Trophoblast cell (in vitro differentiated cells and primary cell): ENCODE measurements around the gene NR4A3.

Experiments
- DNase-seq, 2 donors: peaks; one replicate each; pipeline ENCODE4 v3.0.0-alpha.2; 2016
- H2AFZ ChIP-seq: 2 replicates; pipeline ENCODE4 v1.6.1; 2013; ENCODE audit warnings: low read length, moderate library complexity, mild to moderate bottlenecking; ENCODE audit not compliant: insufficient read depth, poor library complexity
- H2AK5ac ChIP-seq: 2 replicates; pipeline ENCODE4 v1.6.1; 2013; ENCODE audit warnings: mild to moderate bottlenecking, low read length
- H2BK120ac ChIP-seq: 2 replicates; pipeline ENCODE4 v1.6.1; 2013; ENCODE audit warnings: low read length, mild to moderate bottlenecking, moderate library complexity; ENCODE audit not compliant: insufficient read depth, poor library complexity
- H2BK12ac ChIP-seq: 2 replicates; pipeline ENCODE4 v1.6.1; 2013; ENCODE audit warnings: mild to moderate bottlenecking, low read length, moderate library complexity
- H2BK5ac ChIP-seq: 2 replicates; pipeline ENCODE4 v1.6.1; 2013; ENCODE audit warnings: low read length, low read depth, moderate library complexity, mild to moderate bottlenecking; ENCODE audit not compliant: poor library complexity
- H3K14ac ChIP-seq: 2 replicates; pipeline ENCODE4 v1.6.1; 2013; ENCODE audit warnings: mild to moderate bottlenecking, low read length
- H3K18ac ChIP-seq: 2 replicates; pipeline ENCODE4 v1.6.1; 2013; ENCODE audit warnings: mild to moderate bottlenecking, low read length
- H3K23ac ChIP-seq: 2 replicates; pipeline ENCODE4 v1.6.1; 2013; ENCODE audit warnings: low read length
- H3K27ac ChIP-seq: 2 replicates; pipeline ENCODE4 v1.5.1; 2013; ENCODE audit warnings: low read depth, mild to moderate bottlenecking, inconsistent platforms, low read length, moderate library complexity
- H3K27me3 ChIP-seq: 2 replicates; pipeline ENCODE4 v1.6.1; 2013; ENCODE audit warnings: inconsistent platforms, mild to moderate bottlenecking, low read length, moderate library complexity; ENCODE audit not compliant: insufficient read depth
- H3K36me3 ChIP-seq, 2 experiments: 1 replicate in 1 of 2; 2 replicates in 1 of 2; pipeline ENCODE4 v1.6.1; 2013; ENCODE audit warnings: low read length in 2 of 2, mild to moderate bottlenecking in 2 of 2, moderate library complexity in 1 of 2; ENCODE audit not compliant: insufficient read depth in 2 of 2, control insufficient read depth in 1 of 2
- H3K4ac ChIP-seq: 2 replicates; pipeline ENCODE4 v1.6.1; 2013; ENCODE audit warnings: low read depth, mild to moderate bottlenecking, low read length, moderate library complexity
- H3K4me1 ChIP-seq, 2 experiments: 1 replicate in 1 of 2; 2 replicates in 1 of 2; pipeline ENCODE4 v1.6.1; 2013; ENCODE audit warnings: low read length in 2 of 2, mild to moderate bottlenecking in 2 of 2, moderate library complexity in 1 of 2; ENCODE audit not compliant: insufficient read depth in 2 of 2, control insufficient read depth in 1 of 2
- H3K4me2 ChIP-seq: 2 replicates; pipeline ENCODE4 v1.6.1; 2013; ENCODE audit warnings: inconsistent platforms, mild to moderate bottlenecking, low read length, moderate library complexity
- H3K4me3 ChIP-seq: 2 replicates; pipeline ENCODE4 v1.5.1; 2013; ENCODE audit warnings: mild to moderate bottlenecking, low read depth, low read length, inconsistent platforms
- H3K79me1 ChIP-seq: one replicate; pipeline ENCODE4 v1.6.1; 2013; ENCODE audit warnings: low read length
- H3K79me2 ChIP-seq: 2 replicates; pipeline ENCODE4 v1.6.1; 2013; ENCODE audit warnings: low read length, mild to moderate bottlenecking; ENCODE audit not compliant: control insufficient read depth, insufficient read depth, poor library complexity
- H3K9ac ChIP-seq: 2 replicates; pipeline ENCODE4 v1.6.1; 2013; ENCODE audit warnings: mild to moderate bottlenecking, low read length
- H3K9me3 ChIP-seq: 2 replicates; pipeline ENCODE4 v1.6.1; 2013; ENCODE audit warnings: low read depth, mild to moderate bottlenecking, control low read depth, inconsistent platforms, low read length; ENCODE audit not compliant: insufficient read depth
- H4K12ac ChIP-seq: 2 replicates; pipeline ENCODE4 v1.6.1; 2013; ENCODE audit warnings: low read depth, mild to moderate bottlenecking, low read length, moderate library complexity
- H4K8ac ChIP-seq: 2 replicates; pipeline ENCODE4 v1.6.1; 2013; ENCODE audit warnings: low read depth, mild to moderate bottlenecking, low read length, moderate library complexity
- H4K91ac ChIP-seq: one replicate; pipeline ENCODE4 v1.6.1; 2013; ENCODE audit warnings: low read depth, mild to moderate bottlenecking, low read length, moderate library complexity
- WGBS: extraction: QIAGEN DNeasy Blood & Tissue Kit; methylation state at CpG from one replicate; pipeline ENCODE4 v1.1.7; 2013; ENCODE audit warnings: missing lambda C conversion rate; ENCODE audit not compliant: insufficient read length, insufficient coverage; ENCODE audit errors: extremely low coverage; 5-methylcytosine and 5-hydroxymethylcytosine counted together

The NR4A3 gene

GRCh38 chr9:99801775-99802174 lies 19.9 kb upstream of the NR4A3 start:
- no peak overlapping the region for H2BK120ac ChIP-seq
- peak; percentile 52 to 81 for DNase-seq
- no peak overlapping the region for H4K12ac ChIP-seq
- H2AFZ ChIP-seq = no peak overlapping the region
- no peaks in the 10 kb centered on the region for H3K4me1 ChIP-seq
- H3K9ac ChIP-seq = no peak overlapping the region
- no peak overlapping the region for H2BK5ac ChIP-seq
- no peak overlapping the region for H3K23ac ChIP-seq
- no peaks in the 10 kb centered on the region for H3K9me3 ChIP-seq
- H3K79me1 ChIP-seq = no peaks in the 10 kb centered on the region
- no peak overlapping the region for H4K8ac ChIP-seq
- H3K14ac ChIP-seq = no peak overlapping the region
- no peak overlapping the region for H3K4me2 ChIP-seq
- H4K91ac ChIP-seq = no peak overlapping the region
- H3K36me3 ChIP-seq = peaks cover 0 to 1% of the 10 kb centered on the region in 2 experiments
- WGBS = no CpG with 5 or more reads among the region's 3 CpGs
- no peaks in the 10 kb centered on the region for H3K79me2 ChIP-seq
- H3K27me3 ChIP-seq = no peaks in the 10 kb centered on the region
- H2AK5ac ChIP-seq = no peak overlapping the region
- no peak overlapping the region for H3K4ac ChIP-seq
- H3K4me3 ChIP-seq = no peak overlapping the region
- no peak overlapping the region for H2BK12ac ChIP-seq
- H3K18ac ChIP-seq = no peak overlapping the region
- H3K27ac ChIP-seq = no peak overlapping the region

- H3K27ac ChIP-seq = no peak overlapping the region
- H3K4me1 ChIP-seq = no peaks in the 10 kb centered on the region
- H3K23ac ChIP-seq = no peak overlapping the region
Observed at GRCh38 chr9:99803694-99804093, 18.0 kb upstream of the NR4A3 start.

GRCh38 chr9:99807276-99807852 lies 14.3 kb upstream of the NR4A3 start:
- no peaks in the 10 kb centered on the region for H3K27me3 ChIP-seq
- H3K14ac ChIP-seq = no peak overlapping the region
- H2BK120ac ChIP-seq = no peak overlapping the region
- H2AK5ac ChIP-seq = no peak overlapping the region
- H2AFZ ChIP-seq = no peak overlapping the region
- no peak overlapping the region for H4K91ac ChIP-seq
- no peaks in the 10 kb centered on the region for H3K9me3 ChIP-seq
- peaks cover 0 to 1% of the 10 kb centered on the region in 2 experiments for H3K4me1 ChIP-seq
- no peak overlapping the region for H2BK5ac ChIP-seq
- no peak overlapping the region for H2BK12ac ChIP-seq
- H4K12ac ChIP-seq = no peak overlapping the region
- H3K79me1 ChIP-seq = no peaks in the 10 kb centered on the region
- H3K4ac ChIP-seq = no peak overlapping the region
- no peak overlapping the region for H3K9ac ChIP-seq
- DNase-seq = peak in 1 of 2 donors; percentile 87
- no CpG with 5 or more reads among the region's 4 CpGs for WGBS
- H4K8ac ChIP-seq = no peak overlapping the region
- no peak overlapping the region for H3K27ac ChIP-seq
- H3K23ac ChIP-seq = no peak overlapping the region
- no peaks in the 10 kb centered on the region for H3K79me2 ChIP-seq
- no peak overlapping the region for H3K18ac ChIP-seq
- no peak overlapping the region for H3K4me3 ChIP-seq
- no peak overlapping the region for H3K4me2 ChIP-seq
- H3K36me3 ChIP-seq = peaks cover 0 to 1% of the 10 kb centered on the region in 2 experiments

More at GRCh38 chr9:99803694-99804093, 18.0 kb upstream of the NR4A3 start:
- no CpG with 5 or more reads among the region's 2 CpGs for WGBS
- Histone ChIP-seq H4K8ac (no peak overlapping the region), H3K9me3 (no peaks in the 10 kb centered on the region), H2BK5ac (no peak overlapping the region), H3K18ac (no peak overlapping the region), H2BK120ac (no peak overlapping the region), H2AFZ (no peak overlapping the region), H3K79me1 (no peaks in the 10 kb centered on the region), H4K91ac (no peak overlapping the region), H3K9ac (no peak overlapping the region), H3K4ac (no peak overlapping the region), H3K79me2 (no peaks in the 10 kb centered on the region), H3K27me3 (no peaks in the 10 kb centered on the region), H3K36me3 (peaks cover 0 to 1% of the 10 kb centered on the region in 2 experiments), H4K12ac (no peak overlapping the region), H2BK12ac (no peak overlapping the region), H3K14ac (no peak overlapping the region), H3K4me3 (no peak overlapping the region), H2AK5ac (no peak overlapping the region), H3K4me2 (no peak overlapping the region)
- no peak for DNase-seq

DNA sequence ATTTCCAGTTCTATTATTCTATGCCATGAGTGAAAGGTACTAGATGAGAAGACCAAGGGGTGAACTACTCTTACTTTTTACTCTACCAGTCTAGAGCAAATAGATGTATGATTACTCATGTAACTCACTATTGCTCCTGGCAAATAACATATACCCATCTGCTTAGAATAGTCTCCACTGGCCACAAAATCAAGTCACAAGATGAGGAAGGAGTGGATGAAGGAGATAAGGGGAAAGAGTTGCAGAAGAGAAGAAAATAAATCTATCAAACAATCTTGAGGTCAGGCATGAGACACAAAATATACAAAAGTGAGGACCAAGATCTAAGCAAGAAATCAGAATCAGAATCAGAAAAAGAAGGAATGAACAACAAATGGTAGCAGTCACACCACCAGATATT lies 13.7 kb upstream of the NR4A3 start:
- Histone ChIP-seq H3K18ac (no peak overlapping the region), H3K36me3 (peaks cover 0 to 1% of the 10 kb centered on the region in 2 experiments), H4K91ac (no peak overlapping the region), H4K8ac (no peak overlapping the region), H3K79me2 (no peaks in the 10 kb centered on the region), H4K12ac (no peak overlapping the region), H3K27ac (no peak overlapping the region), H3K23ac (no peak overlapping the region), H3K4ac (no peak overlapping the region), H3K4me1 (peaks cover 0 to 1% of the 10 kb centered on the region in 2 experiments), H3K14ac (no peak overlapping the region), H2BK5ac (no peak overlapping the region), H3K9me3 (no peaks in the 10 kb centered on the region), H3K79me1 (no peaks in the 10 kb centered on the region), H3K4me3 (no peak overlapping the region), H3K27me3 (no peaks in the 10 kb centered on the region), H2AFZ (no peak overlapping the region), H2AK5ac (no peak overlapping the region), H3K9ac (no peak overlapping the region), H2BK120ac (no peak overlapping the region), H2BK12ac (no peak overlapping the region), H3K4me2 (no peak overlapping the region)
- DNase-seq = no peak
